HEK293 (cell line): Measurements from ENCODE around the gene C2orf49.

ENCODE experiments used
- CTCF ChIA-PET: fragments of 350-600 bp; formaldehyde crosslinking; extraction: SDS; loops from one replicate; lab custom pipeline; 2021; ENCODE audit warnings: antibody characterized with exemption; lab: Yijun Ruan, JAX
- POLR2A ChIA-PET: fragments of 300-600 bp; formaldehyde crosslinking; extraction: SDS; loops from one replicate; lab custom pipeline; 2020; ENCODE audit warnings: antibody characterized with exemption, inconsistent platforms; lab: Yijun Ruan, JAX
- H3K27ac ChIP-seq: fragments of 200-500 bp; sonication (Bioruptor generic); 2 replicates; pipeline ENCODE4 v1.5.1; 2014; ENCODE audit warnings: low read depth, low read length, control low read depth, inconsistent platforms; ENCODE audit errors: extremely low read depth
- H3K36me3 ChIP-seq, 2 experiments: fragments of 200-500 bp in 1 of 2; sonication (Bioruptor generic) in 1 of 2; 1 replicate in 1 of 2; 2 replicates in 1 of 2; pipeline ENCODE4 v1.5.1; 2014 to 2017; ENCODE audit warnings: inconsistent platforms in 2 of 2, low read length in 2 of 2; ENCODE audit not compliant: control insufficient read depth in 2 of 2, insufficient read depth in 1 of 2
- H3K4me1 ChIP-seq: fragments of 200-500 bp; sonication (Bioruptor generic); 2 replicates; pipeline ENCODE4 v1.5.1; 2014; ENCODE audit warnings: mild to moderate bottlenecking, low read length, inconsistent platforms; ENCODE audit not compliant: control insufficient read depth, insufficient read depth
- H3K4me3 ChIP-seq: 2 replicates; pipeline ENCODE4 v1.5.1; 2011; ENCODE audit warnings: low read depth, mild to moderate bottlenecking, control low read depth, low read length, moderate library complexity
- H3K9me3 ChIP-seq: fragments of 200-500 bp; sonication (Bioruptor generic); 2 replicates; pipeline ENCODE4 v1.5.1; 2014; ENCODE audit warnings: low read depth, low read length, inconsistent platforms; ENCODE audit not compliant: control insufficient read depth, insufficient read depth
- KLF1 ChIP-seq: fragments of 450-650 bp; formaldehyde crosslinking; IDR thresholded peaks from 2 replicates; pipeline ENCODE4 v1.5.1; 2016; ENCODE audit warnings: missing biosample characterization, missing genetic modification characterization
- PRDM4 ChIP-seq: fragments of 450-650 bp; formaldehyde crosslinking; IDR thresholded peaks from 2 replicates; pipeline ENCODE4 v1.5.1; 2017; ENCODE audit warnings: missing biosample characterization, missing genetic modification characterization
- SP3 ChIP-seq: fragments of 450-650 bp; formaldehyde crosslinking; IDR thresholded peaks from 2 replicates; pipeline ENCODE4 v1.5.1; 2016; ENCODE audit warnings: missing biosample characterization, missing genetic modification characterization
- TRIM28 ChIP-seq: IDR thresholded peaks from 2 replicates; pipeline ENCODE4 v1.6.1; 2011; ENCODE audit warnings: low read length, control low read depth, borderline replicate concordance
- ZFP3 ChIP-seq: fragments of 450-650 bp; formaldehyde crosslinking; IDR thresholded peaks from 2 replicates; pipeline ENCODE4 v1.5.1; 2016; ENCODE audit warnings: low read depth, missing biosample characterization, missing genetic modification characterization
- ZNF114 ChIP-seq: fragments of 450-650 bp; formaldehyde crosslinking; IDR thresholded peaks from 2 replicates; pipeline ENCODE4 v1.5.0; 2017; ENCODE audit warnings: missing biosample characterization, missing genetic modification characterization
- ZNF140 ChIP-seq: fragments of 450-650 bp; formaldehyde crosslinking; IDR thresholded peaks from 2 replicates; pipeline ENCODE4 v1.5.1; 2016; ENCODE audit warnings: missing biosample characterization, missing genetic modification characterization
- ZNF157 ChIP-seq: fragments of 450-650 bp; formaldehyde crosslinking; IDR thresholded peaks from 2 replicates; pipeline ENCODE4 v1.5.1; 2016; ENCODE audit warnings: missing biosample characterization, missing genetic modification characterization
- ZNF23 ChIP-seq: fragments of 450-650 bp; formaldehyde crosslinking; IDR thresholded peaks from 2 replicates; pipeline ENCODE4 v1.5.1; 2016; ENCODE audit warnings: missing biosample characterization, missing genetic modification characterization, borderline replicate concordance
- ZNF292 ChIP-seq: fragments of 450-650 bp; formaldehyde crosslinking; IDR thresholded peaks from 2 replicates; pipeline ENCODE4 v1.5.1; 2016; ENCODE audit warnings: low read depth, missing biosample characterization, missing genetic modification characterization, borderline replicate concordance
- ZNF311 ChIP-seq: fragments of 450-650 bp; formaldehyde crosslinking; IDR thresholded peaks from 2 replicates; pipeline ENCODE4 v1.5.1; 2017; ENCODE audit warnings: missing biosample characterization, missing genetic modification characterization, borderline replicate concordance
- ZNF350 ChIP-seq: fragments of 450-650 bp; formaldehyde crosslinking; IDR thresholded peaks from 2 replicates; pipeline ENCODE4 v1.5.0; 2017; ENCODE audit warnings: missing biosample characterization, mild to moderate bottlenecking, missing genetic modification characterization
- ZNF37A ChIP-seq: fragments of 450-650 bp; IDR thresholded peaks from 2 replicates; pipeline ENCODE4 v1.5.1; 2018; ENCODE audit warnings: missing biosample characterization, missing genetic modification characterization
- ZNF433 ChIP-seq: fragments of 450-650 bp; formaldehyde crosslinking; IDR thresholded peaks from 2 replicates; pipeline ENCODE4 v1.5.1; 2016; ENCODE audit warnings: missing biosample characterization, missing genetic modification characterization, low read depth
- ZNF449 ChIP-seq: fragments of 450-650 bp; formaldehyde crosslinking; IDR thresholded peaks from 2 replicates; pipeline ENCODE4 v1.5.1; 2017; ENCODE audit warnings: missing biosample characterization, mild to moderate bottlenecking, missing genetic modification characterization, moderate library complexity
- ZNF623 ChIP-seq: fragments of 450-650 bp; formaldehyde crosslinking; IDR thresholded peaks from 2 replicates; pipeline ENCODE4 v1.5.1; 2016; ENCODE audit warnings: missing biosample characterization, missing genetic modification characterization
- ZNF660 ChIP-seq: fragments of 450-650 bp; IDR thresholded peaks from 2 replicates; pipeline ENCODE4 v1.5.1; 2018; ENCODE audit warnings: missing biosample characterization, mild to moderate bottlenecking, missing genetic modification characterization
- ZNF747 ChIP-seq: fragments of 450-650 bp; formaldehyde crosslinking; IDR thresholded peaks from 2 replicates; pipeline ENCODE4 v1.5.1; 2016; ENCODE audit warnings: missing biosample characterization, missing genetic modification characterization
- ZSCAN4 ChIP-seq: fragments of 450-650 bp; formaldehyde crosslinking; IDR thresholded peaks from 2 replicates; pipeline ENCODE4 v1.5.1; 2017; ENCODE audit warnings: missing biosample characterization, missing genetic modification characterization
- TF ChIP-seq, protein P1 (sequence below): fragments of 450-650 bp; formaldehyde crosslinking; IDR thresholded peaks from 2 replicates; pipeline ENCODE4 v1.5.1; 2016; ENCODE audit warnings: missing biosample characterization, missing genetic modification characterization
- TF ChIP-seq, protein P2 (sequence below): fragments of 450-650 bp; formaldehyde crosslinking; IDR thresholded peaks from 2 replicates; pipeline ENCODE4 v1.5.1; 2017; ENCODE audit warnings: missing biosample characterization, missing genetic modification characterization
- TF ChIP-seq, protein P3 (sequence below): fragments of 450-650 bp; formaldehyde crosslinking; IDR thresholded peaks from 2 replicates; pipeline ENCODE4 v1.5.1; 2016; ENCODE audit warnings: missing biosample characterization, missing genetic modification characterization

C2orf49 gene

GRCh38 chr2:105365206-105365605 is 27.9 kb downstream of the C2orf49 start:
- ChIA-PET POLR2A (no interaction called here), CTCF (interaction anchor here (0.7 to 2.4 kb wide), 5 partner anchors 20 to 157 kb away, joined by 3 to 11 read pairs (median 4); no protein-coding TSS in a partner anchor)
- no peak overlapping the region for H3K27ac ChIP-seq
- no peaks in the 10 kb centered on the region for H3K9me3 ChIP-seq
- H3K4me1 ChIP-seq, result no peaks in the 10 kb centered on the region
- no peak overlapping the region for H3K4me3 ChIP-seq
- TF ChIP-seq ZNF623 (tag by site-specific recombination) (no peak), ZNF114 (tag by site-specific recombination) (no peak), ZNF140 (no peak), PRDM4 (no peak), ZNF433 (tag by site-specific recombination) (no peak), ZNF311 (no peak), ZNF157 (no peak), ZNF292 (tag by site-specific recombination) (no peak), ZNF747 (tag by site-specific recombination) (no peak)
- TF ChIP-seq, protein P1, sequence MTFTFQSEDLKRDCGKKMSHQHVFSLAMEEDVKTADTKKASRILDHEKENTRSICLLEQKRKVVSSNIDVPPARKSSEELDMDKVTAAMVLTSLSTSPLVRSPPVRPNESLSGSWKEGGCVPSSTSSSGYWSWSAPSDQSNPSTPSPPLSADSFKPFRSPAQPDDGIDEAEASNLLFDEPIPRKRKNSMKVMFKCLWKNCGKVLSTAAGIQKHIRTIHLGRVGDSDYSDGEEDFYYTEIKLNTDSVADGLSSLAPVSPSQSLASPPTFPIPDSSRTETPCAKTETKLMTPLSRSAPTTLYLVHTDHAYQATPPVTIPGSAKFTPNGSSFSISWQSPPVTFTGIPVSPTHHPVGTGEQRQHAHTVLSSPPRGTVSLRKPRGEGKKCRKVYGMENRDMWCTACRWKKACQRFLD (tag by site-specific recombination), result no peak
- H3K36me3 ChIP-seq, result peaks cover 19 to 80% of the 10 kb centered on the region in 2 experiments

GRCh38 chr2:105368759-105369408 is 31.5 kb downstream of the C2orf49 start:
- H3K4me3 ChIP-seq, result no peak overlapping the region
- TF ChIP-seq ZNF449 (no peak), ZNF37A (no peak), ZNF350 (no peak), SP3 (tag by site-specific recombination) (no peak), ZNF23 (tag by site-specific recombination) (no peak), ZSCAN4 (tag by site-specific recombination) (no peak), ZFP3 (tag by site-specific recombination) (no peak), TRIM28 (no peak), ZNF660 (no peak), KLF1 (no peak)
- TF ChIP-seq, protein P2, sequence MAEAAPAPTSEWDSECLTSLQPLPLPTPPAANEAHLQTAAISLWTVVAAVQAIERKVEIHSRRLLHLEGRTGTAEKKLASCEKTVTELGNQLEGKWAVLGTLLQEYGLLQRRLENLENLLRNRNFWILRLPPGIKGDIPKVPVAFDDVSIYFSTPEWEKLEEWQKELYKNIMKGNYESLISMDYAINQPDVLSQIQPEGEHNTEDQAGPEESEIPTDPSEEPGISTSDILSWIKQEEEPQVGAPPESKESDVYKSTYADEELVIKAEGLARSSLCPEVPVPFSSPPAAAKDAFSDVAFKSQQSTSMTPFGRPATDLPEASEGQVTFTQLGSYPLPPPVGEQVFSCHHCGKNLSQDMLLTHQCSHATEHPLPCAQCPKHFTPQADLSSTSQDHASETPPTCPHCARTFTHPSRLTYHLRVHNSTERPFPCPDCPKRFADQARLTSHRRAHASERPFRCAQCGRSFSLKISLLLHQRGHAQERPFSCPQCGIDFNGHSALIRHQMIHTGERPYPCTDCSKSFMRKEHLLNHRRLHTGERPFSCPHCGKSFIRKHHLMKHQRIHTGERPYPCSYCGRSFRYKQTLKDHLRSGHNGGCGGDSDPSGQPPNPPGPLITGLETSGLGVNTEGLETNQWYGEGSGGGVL (tag by site-specific recombination), result no peak
- TF ChIP-seq, protein P3, sequence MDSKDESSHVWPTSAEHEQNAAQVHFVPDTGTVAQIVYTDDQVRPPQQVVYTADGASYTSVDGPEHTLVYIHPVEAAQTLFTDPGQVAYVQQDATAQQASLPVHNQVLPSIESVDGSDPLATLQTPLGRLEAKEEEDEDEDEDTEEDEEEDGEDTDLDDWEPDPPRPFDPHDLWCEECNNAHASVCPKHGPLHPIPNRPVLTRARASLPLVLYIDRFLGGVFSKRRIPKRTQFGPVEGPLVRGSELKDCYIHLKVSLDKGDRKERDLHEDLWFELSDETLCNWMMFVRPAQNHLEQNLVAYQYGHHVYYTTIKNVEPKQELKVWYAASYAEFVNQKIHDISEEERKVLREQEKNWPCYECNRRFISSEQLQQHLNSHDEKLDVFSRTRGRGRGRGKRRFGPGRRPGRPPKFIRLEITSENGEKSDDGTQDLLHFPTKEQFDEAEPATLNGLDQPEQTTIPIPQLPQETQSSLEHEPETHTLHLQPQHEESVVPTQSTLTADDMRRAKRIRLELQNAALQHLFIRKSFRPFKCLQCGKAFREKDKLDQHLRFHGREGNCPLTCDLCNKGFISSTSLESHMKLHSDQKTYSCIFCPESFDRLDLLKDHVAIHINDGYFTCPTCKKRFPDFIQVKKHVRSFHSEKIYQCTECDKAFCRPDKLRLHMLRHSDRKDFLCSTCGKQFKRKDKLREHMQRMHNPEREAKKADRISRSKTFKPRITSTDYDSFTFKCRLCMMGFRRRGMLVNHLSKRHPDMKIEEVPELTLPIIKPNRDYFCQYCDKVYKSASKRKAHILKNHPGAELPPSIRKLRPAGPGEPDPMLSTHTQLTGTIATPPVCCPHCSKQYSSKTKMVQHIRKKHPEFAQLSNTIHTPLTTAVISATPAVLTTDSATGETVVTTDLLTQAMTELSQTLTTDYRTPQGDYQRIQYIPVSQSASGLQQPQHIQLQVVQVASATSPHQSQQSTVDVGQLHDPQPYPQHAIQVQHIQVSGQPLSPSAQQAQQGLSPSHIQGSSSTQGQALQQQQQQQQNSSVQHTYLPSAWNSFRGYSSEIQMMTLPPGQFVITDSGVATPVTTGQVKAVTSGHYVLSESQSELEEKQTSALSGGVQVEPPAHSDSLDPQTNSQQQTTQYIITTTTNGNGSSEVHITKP, result no peak
- H3K27ac ChIP-seq, result no peak overlapping the region
- CTCF ChIA-PET, result interaction anchor here (0.6 to 1.8 kb wide), 16 partner anchors 15 to 178 kb away, joined by 3 to 39 read pairs (median 4); no protein-coding TSS in a partner anchor
- POLR2A ChIA-PET, result no interaction called here
- peaks cover 12 to 71% of the 10 kb centered on the region in 2 experiments for H3K36me3 ChIP-seq
- no peaks in the 10 kb centered on the region for H3K4me1 ChIP-seq
- H3K9me3 ChIP-seq, result no peaks in the 10 kb centered on the region
